BJ (cell line): ENCODE measurements around the gene SLC6A6. TPM values are rescaled to one million over a fixed set of nuclear protein-coding genes. Genes with fewer than 3 reads are reported as not detected.

Experiments
- CTCF ChIA-PET: fragments of 350-600 bp; formaldehyde crosslinking; extraction: SDS; loops from one replicate; lab custom pipeline; 2021; ENCODE audit warnings: antibody characterized with exemption, inconsistent platforms; lab: Yijun Ruan, JAX
- POLR2A ChIA-PET: fragments of 300-600 bp; sonication (Branson Sonifier 250); formaldehyde crosslinking; extraction: SDS; loops from one replicate; lab custom pipeline; 2021; ENCODE audit warnings: antibody characterized with exemption; lab: Charles Lee
- DNase-seq: peaks from one replicate; pipeline ENCODE4 v3.0.0-alpha.2; 2011; ENCODE audit warnings: low read depth
- H3K27me3 ChIP-seq: 2 replicates; pipeline ENCODE4 v1.6.0; 2011; ENCODE audit warnings: low read length; ENCODE audit not compliant: control insufficient read depth, insufficient read depth
- H3K36me3 ChIP-seq: 2 replicates; pipeline ENCODE4 v1.5.1; 2011; ENCODE audit warnings: low read length; ENCODE audit not compliant: control insufficient read depth, insufficient read depth
- H3K4me3 ChIP-seq: 2 replicates; pipeline ENCODE4 v1.5.1; 2011; ENCODE audit warnings: low read depth, mild to moderate bottlenecking, control low read depth, low read length
- CTCF ChIP-seq: IDR thresholded peaks from 2 replicates; pipeline ENCODE4 v1.5.1; 2011; ENCODE audit warnings: low read depth, mild to moderate bottlenecking, control low read depth, inconsistent platforms, low read length, moderate library complexity; ENCODE audit not compliant: insufficient read depth
- polyA plus RNA-seq: library from polyadenylated mRNA; depleted of rRNA; stranded (reverse); fragments of >200 nt; gene quantifications from 2 replicates; pipeline ENCODE4 v1.2.3, GENCODE V29; 2011

The SLC6A6 gene
- polyA plus RNA-seq, 1 experiment: 114 TPM

DNA sequence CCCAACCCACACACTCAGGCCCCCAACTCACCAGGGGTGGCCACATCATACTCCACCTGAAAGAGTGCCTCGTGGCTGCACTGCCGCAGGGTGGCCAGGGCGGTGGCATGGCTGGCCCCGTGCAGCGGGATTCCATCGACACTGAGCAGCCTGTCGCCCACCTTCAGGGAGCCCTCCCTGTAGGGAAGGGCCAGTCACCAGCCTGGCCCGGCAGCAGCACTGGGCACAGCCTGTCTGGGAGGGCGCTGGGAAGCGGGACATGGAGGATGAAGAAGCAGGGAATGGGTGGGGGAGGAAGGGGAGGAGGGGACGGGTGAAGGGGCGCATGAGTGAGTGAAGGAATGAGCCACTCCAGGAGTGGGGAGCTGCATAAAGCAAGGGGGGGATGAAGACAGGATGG, 119.2 kb downstream of the SLC6A6 start:
- POLR2A ChIA-PET: no interaction called here
- no peaks in the 10 kb centered on the region for H3K36me3 ChIP-seq
- no peaks in the 10 kb centered on the region; the same call in 1 of the 2 replicates for H3K27me3 ChIP-seq
- no peak for DNase-seq
- no peak overlapping the region for H3K4me3 ChIP-seq
- no peak for TF ChIP-seq CTCF
- CTCF ChIA-PET: interaction anchor here (0.6 to 4.7 kb wide), 3 partner anchors 11 to 260 kb away, joined by 3 to 38 read pairs (median 3); no protein-coding TSS in a partner anchor

- ChIA-PET CTCF (interaction anchor here (0.6 to 4.7 kb wide), 3 partner anchors 11 to 261 kb away, joined by 3 to 38 read pairs (median 3); no protein-coding TSS in a partner anchor), POLR2A (no interaction called here)
- no peaks in the 10 kb centered on the region; the same call in 1 of the 2 replicates for H3K27me3 ChIP-seq
- TF ChIP-seq CTCF: no peak
- H3K4me3 ChIP-seq: no peak overlapping the region
- no peak for DNase-seq
- no peaks in the 10 kb centered on the region for H3K36me3 ChIP-seq
Observed at GRCh38 chr3:14522129-14522691, 119.8 kb downstream of the SLC6A6 start.

DNA sequence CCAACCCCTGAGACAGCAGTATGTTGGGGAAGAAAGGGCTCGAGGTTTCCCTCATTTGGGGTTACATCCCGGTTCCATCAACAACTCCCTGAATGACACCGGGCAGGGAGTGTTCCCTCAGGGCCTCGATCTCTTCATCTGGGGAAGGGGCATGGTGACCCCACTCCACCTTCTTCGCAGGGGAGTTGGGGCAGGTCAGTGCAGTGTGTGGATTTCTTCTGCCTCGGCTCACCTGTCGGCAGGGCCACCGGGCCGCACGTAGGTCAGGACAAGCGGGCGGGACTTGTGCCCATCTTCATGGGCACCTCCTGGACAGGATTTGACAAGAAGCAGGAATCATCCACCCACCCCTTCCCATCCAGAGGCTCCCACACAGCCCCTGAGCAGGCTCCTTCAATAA, 120.4 kb downstream of the SLC6A6 start:
- Histone ChIP-seq H3K27me3 (no peaks in the 10 kb centered on the region; the same call in 1 of the 2 replicates), H3K4me3 (no peak overlapping the region), H3K36me3 (no peaks in the 10 kb centered on the region)
- no peak for TF ChIP-seq CTCF
- ChIA-PET CTCF (interaction anchor here (1.6 to 4.7 kb wide), 3 partner anchors 14 to 25 kb away, joined by 8 to 38 read pairs (median 19); no protein-coding TSS in a partner anchor), POLR2A (no interaction called here)
- DNase-seq: no peak

- peak; percentile 6 for DNase-seq
- ChIA-PET POLR2A (no interaction called here), CTCF (interaction anchor here (1.6 to 4.2 kb wide), 2 partner anchors 15 to 24 kb away, joined by 8 to 19 read pairs; no protein-coding TSS in a partner anchor)
- TF ChIP-seq CTCF: no peak
- H3K36me3 ChIP-seq: no peaks in the 10 kb centered on the region
- H3K27me3 ChIP-seq: no peaks in the 10 kb centered on the region; the same call in 1 of the 2 replicates
- H3K4me3 ChIP-seq: no peak overlapping the region
Observed at GRCh38 chr3:14523792-14524191, 121.4 kb downstream of the SLC6A6 start.

GRCh38 chr3:14524311-14524711, 121.9 kb downstream of the SLC6A6 start:
- POLR2A ChIA-PET: no interaction called here
- H3K36me3 ChIP-seq: no peaks in the 10 kb centered on the region
- no peaks in the 10 kb centered on the region; the same call in 1 of the 2 replicates for H3K27me3 ChIP-seq
- TF ChIP-seq CTCF: no peak
- CTCF ChIA-PET: interaction anchor here (1.6 to 4.2 kb wide), 2 partner anchors 15 to 24 kb away, joined by 8 to 19 read pairs; no protein-coding TSS in a partner anchor
- no peak overlapping the region for H3K4me3 ChIP-seq
- DNase-seq: no peak
